ENCODE results near the gene PDE8B.

PDE8B gene

GRCh38 chr5:77444356-77444755, 233.9 kb downstream of the PDE8B start:
- Histone ChIP-seq H3K9ac (ENCODE audit: low read length) (no peak overlapping the region), H3K9me2 (ENCODE audit: low read depth, low read length) (no peaks in the 10 kb centered on the region), H3K27me3 (ENCODE audit: insufficient read depth, low read length) (no peaks in the 10 kb centered on the region), H3K79me2 (ENCODE audit: insufficient read depth, low read length) (no peaks in the 10 kb centered on the region), H3K4me1 (ENCODE audit: insufficient read depth, low read length, severe bottlenecking) (no peaks in the 10 kb centered on the region), H3F3A (ENCODE audit: insufficient read depth, low read length) (no peaks in the 10 kb centered on the region), H3K4me2 (ENCODE audit: low read length) (no peak overlapping the region), H3K9me3 (ENCODE audit: low read length) (no peaks in the 10 kb centered on the region), H3K27ac (ENCODE audit: low read depth, low read length, poor library complexity, severe bottlenecking) (no peak overlapping the region), H2AFZ (ENCODE audit: low read length) (no peak overlapping the region), H3K4me3 (ENCODE audit: low read depth, low read length, poor library complexity, severe bottlenecking) (no peak overlapping the region), H4K20me1 (ENCODE audit: insufficient read depth, low read length) (no peaks in the 10 kb centered on the region), H3K36me3 (ENCODE audit: insufficient read depth, low read length) (peaks cover 55% of the 10 kb centered on the region)
- TF ChIP-seq CTCF (IDR thresholded peaks at IDR 0.05; ENCODE audit: low read length) (no peak), EZH2 (IDR thresholded peaks at IDR 0.05; ENCODE audit: borderline replicate concordance, low read length) (no peak)

- no peak for TF ChIP-seq CTCF (IDR thresholded peaks at IDR 0.05; ENCODE audit: low read length)
- no peak for TF ChIP-seq EZH2 (IDR thresholded peaks at IDR 0.05; ENCODE audit: borderline replicate concordance, low read length)
- Histone ChIP-seq H3K4me3 (ENCODE audit: low read depth, low read length, poor library complexity, severe bottlenecking) (no peak overlapping the region), H3K9ac (ENCODE audit: low read length) (no peak overlapping the region), H3K9me3 (ENCODE audit: low read length) (no peaks in the 10 kb centered on the region), H3K4me1 (ENCODE audit: insufficient read depth, low read length, severe bottlenecking) (no peaks in the 10 kb centered on the region), H4K20me1 (ENCODE audit: insufficient read depth, low read length) (no peaks in the 10 kb centered on the region), H3K36me3 (ENCODE audit: insufficient read depth, low read length) (peaks cover 47% of the 10 kb centered on the region), H3K9me2 (ENCODE audit: low read depth, low read length) (no peaks in the 10 kb centered on the region), H3K27me3 (ENCODE audit: insufficient read depth, low read length) (no peaks in the 10 kb centered on the region), H3F3A (ENCODE audit: insufficient read depth, low read length) (no peaks in the 10 kb centered on the region), H3K4me2 (ENCODE audit: low read length) (no peak overlapping the region), H3K27ac (ENCODE audit: low read depth, low read length, poor library complexity, severe bottlenecking) (no peak overlapping the region), H3K79me2 (ENCODE audit: insufficient read depth, low read length) (no peaks in the 10 kb centered on the region), H2AFZ (ENCODE audit: low read length) (no peak overlapping the region)
Measured at GRCh38 chr5:77448831-77449230, 238.4 kb downstream of the PDE8B start.

GRCh38 chr5:77449277-77449676, 238.8 kb downstream of the PDE8B start:
- Histone ChIP-seq H3K9ac (ENCODE audit: low read length) (no peak overlapping the region), H3F3A (ENCODE audit: insufficient read depth, low read length) (no peaks in the 10 kb centered on the region), H4K20me1 (ENCODE audit: insufficient read depth, low read length) (no peaks in the 10 kb centered on the region), H3K9me3 (ENCODE audit: low read length) (no peaks in the 10 kb centered on the region), H3K4me2 (ENCODE audit: low read length) (no peak overlapping the region), H2AFZ (ENCODE audit: low read length) (no peak overlapping the region), H3K36me3 (ENCODE audit: insufficient read depth, low read length) (peaks cover 44% of the 10 kb centered on the region), H3K27me3 (ENCODE audit: insufficient read depth, low read length) (no peaks in the 10 kb centered on the region), H3K4me3 (ENCODE audit: low read depth, low read length, poor library complexity, severe bottlenecking) (no peak overlapping the region), H3K9me2 (ENCODE audit: low read depth, low read length) (no peaks in the 10 kb centered on the region), H3K27ac (ENCODE audit: low read depth, low read length, poor library complexity, severe bottlenecking) (peak overlapping the region; percentile 45), H3K79me2 (ENCODE audit: insufficient read depth, low read length) (no peaks in the 10 kb centered on the region), H3K4me1 (ENCODE audit: insufficient read depth, low read length, severe bottlenecking) (no peaks in the 10 kb centered on the region)
- TF ChIP-seq CTCF (IDR thresholded peaks at IDR 0.05; ENCODE audit: low read length) (no peak), EZH2 (IDR thresholded peaks at IDR 0.05; ENCODE audit: borderline replicate concordance, low read length) (no peak)
